ENCODE measurements around the gene RPS6KA4. TPM values are rescaled to one million over a fixed set of nuclear protein-coding genes. Genes with fewer than 3 reads are reported as not detected.
"Not testable (repeated sequence)": the region's sequence is repeated elsewhere in the genome, so short reads cannot be mapped to it uniquely, and the experiment has no call there.

RPS6KA4 gene
- total RNA-seq, 4 donors from 2014 or later = 23.7 to 34.3 (median 26.2) TPM

GRCh38 chr11:64409707-64410403, 50.9 kb downstream of the RPS6KA4 start:
- TF ChIP-seq, protein P1, sequence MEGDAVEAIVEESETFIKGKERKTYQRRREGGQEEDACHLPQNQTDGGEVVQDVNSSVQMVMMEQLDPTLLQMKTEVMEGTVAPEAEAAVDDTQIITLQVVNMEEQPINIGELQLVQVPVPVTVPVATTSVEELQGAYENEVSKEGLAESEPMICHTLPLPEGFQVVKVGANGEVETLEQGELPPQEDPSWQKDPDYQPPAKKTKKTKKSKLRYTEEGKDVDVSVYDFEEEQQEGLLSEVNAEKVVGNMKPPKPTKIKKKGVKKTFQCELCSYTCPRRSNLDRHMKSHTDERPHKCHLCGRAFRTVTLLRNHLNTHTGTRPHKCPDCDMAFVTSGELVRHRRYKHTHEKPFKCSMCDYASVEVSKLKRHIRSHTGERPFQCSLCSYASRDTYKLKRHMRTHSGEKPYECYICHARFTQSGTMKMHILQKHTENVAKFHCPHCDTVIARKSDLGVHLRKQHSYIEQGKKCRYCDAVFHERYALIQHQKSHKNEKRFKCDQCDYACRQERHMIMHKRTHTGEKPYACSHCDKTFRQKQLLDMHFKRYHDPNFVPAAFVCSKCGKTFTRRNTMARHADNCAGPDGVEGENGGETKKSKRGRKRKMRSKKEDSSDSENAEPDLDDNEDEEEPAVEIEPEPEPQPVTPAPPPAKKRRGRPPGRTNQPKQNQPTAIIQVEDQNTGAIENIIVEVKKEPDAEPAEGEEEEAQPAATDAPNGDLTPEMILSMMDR (IDR thresholded peaks at IDR 0.05) = no peak
- TF ChIP-seq POLR2A (IDR thresholded peaks at IDR 0.05) (no peak), EP300 (IDR thresholded peaks at IDR 0.05) (no peak)
- no peaks in the 10 kb centered on the region for H3K9me3 ChIP-seq
- H3K4me1 ChIP-seq = no peaks in the 10 kb centered on the region
- H3K4me3 ChIP-seq = no peak overlapping the region
- 26 to 27% methylated on average over 16 of the region's 16 CpGs for WGBS, 2 donors
- no peaks in the 10 kb centered on the region for H3K36me3 ChIP-seq
- no peaks in the 10 kb centered on the region for H3K27me3 ChIP-seq
- DNase-seq (ENCODE audit: low spot score in 2 of 2) = no peak
- no peak overlapping the region for H3K27ac ChIP-seq

DNA sequence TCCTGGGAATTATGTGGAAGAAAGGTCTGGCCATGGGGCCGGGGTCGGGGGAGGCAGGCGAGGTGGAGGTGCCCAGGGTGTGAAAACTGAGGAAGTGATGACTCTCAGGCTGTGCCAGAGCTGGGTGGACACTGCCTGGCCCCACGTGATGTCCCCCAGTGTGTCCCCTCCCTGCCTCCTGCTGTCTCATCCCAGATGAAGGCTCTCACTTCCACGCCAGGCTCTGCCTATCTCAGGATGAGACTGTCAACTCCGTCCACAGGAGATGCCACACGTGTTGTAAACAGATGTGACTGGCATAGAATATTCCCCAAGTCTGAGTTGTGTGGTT, 51.4 kb downstream of the RPS6KA4 start:
- no peaks in the 10 kb centered on the region for H3K36me3 ChIP-seq
- no peaks in the 10 kb centered on the region for H3K9me3 ChIP-seq
- 63 to 69% methylated on average over 7 of the region's 7 CpGs for WGBS, 2 donors
- no peak overlapping the region for H3K27ac ChIP-seq
- H3K4me3 ChIP-seq = no peak overlapping the region
- no peaks in the 10 kb centered on the region for H3K27me3 ChIP-seq
- no peak for DNase-seq (ENCODE audit: low spot score in 2 of 2)
- TF ChIP-seq EP300 (IDR thresholded peaks at IDR 0.05) (no peak), POLR2A (IDR thresholded peaks at IDR 0.05) (no peak)
- TF ChIP-seq, protein P1 (IDR thresholded peaks at IDR 0.05) = no peak
- no peaks in the 10 kb centered on the region for H3K4me1 ChIP-seq

GRCh38 chr11:64413417-64413816, 54.5 kb downstream of the RPS6KA4 start:
- Histone ChIP-seq H3K9me3 (peaks cover 0 to 1% (median 0%) of the 10 kb centered on the region in 4 donors), H3K4me1 (no peaks in the 10 kb centered on the region), H3K36me3 (no peaks in the 10 kb centered on the region), H3K27me3 (no peaks in the 10 kb centered on the region), H3K27ac (no peak overlapping the region), H3K4me3 (no peak overlapping the region)
- TF ChIP-seq, protein P1 (IDR thresholded peaks at IDR 0.05) = no peak
- TF ChIP-seq EP300 (IDR thresholded peaks at IDR 0.05) = no peak
- TF ChIP-seq POLR2A (IDR thresholded peaks at IDR 0.05) = no peak
- WGBS, 2 donors = 86 to 92% methylated on average over 3 of the region's 3 CpGs
- DNase-seq (ENCODE audit: low spot score in 2 of 2) = no peak

- H3K27me3 ChIP-seq = no peaks in the 10 kb centered on the region
- no peaks in the 10 kb centered on the region for H3K4me1 ChIP-seq
- no peak for TF ChIP-seq EP300 (IDR thresholded peaks at IDR 0.05)
- no peak for TF ChIP-seq POLR2A (IDR thresholded peaks at IDR 0.05)
- TF ChIP-seq, protein P1 (IDR thresholded peaks at IDR 0.05) = no peak
- no peak for DNase-seq (ENCODE audit: low spot score in 2 of 2)
- 29 to 30% methylated on average over 10 of the region's 10 CpGs for WGBS, 2 donors
- H3K4me3 ChIP-seq = no peak overlapping the region
- no peak overlapping the region for H3K27ac ChIP-seq
- no peaks in the 10 kb centered on the region for H3K36me3 ChIP-seq
- peaks cover 0 to 6% (median 0%) of the 10 kb centered on the region in 4 donors for H3K9me3 ChIP-seq
Observed at GRCh38 chr11:64415286-64415685, 56.3 kb downstream of the RPS6KA4 start.

GRCh38 chr11:64415996-64416728, 57.2 kb downstream of the RPS6KA4 start:
- H3K9me3 ChIP-seq = peaks cover 0 to 12% (median 0%) of the 10 kb centered on the region in 4 donors
- 75 to 83% methylated on average over 9 of the region's 9 CpGs for WGBS, 2 donors

GRCh38 chr11:64418233-64418632, 59.3 kb downstream of the RPS6KA4 start:
- peaks cover 0 to 30% (median 0%) of the 10 kb centered on the region in 4 donors for H3K9me3 ChIP-seq
- WGBS, 2 donors = 82 to 89% methylated on average over 7 of the region's 7 CpGs
- not testable (repeated sequence) for H3K4me1 ChIP-seq; DNase-seq (ENCODE audit: low spot score in 2 of 2); H3K27ac ChIP-seq; H3K4me3 ChIP-seq; H3K36me3 ChIP-seq; H3K27me3 ChIP-seq

More at GRCh38 chr11:64415996-64416728, 57.2 kb downstream of the RPS6KA4 start:
- H3K4me3 ChIP-seq = no peak overlapping the region
- H3K36me3 ChIP-seq = no peaks in the 10 kb centered on the region
- no peak overlapping the region for H3K27ac ChIP-seq
- H3K27me3 ChIP-seq = no peaks in the 10 kb centered on the region
- no peaks in the 10 kb centered on the region for H3K4me1 ChIP-seq
- DNase-seq (ENCODE audit: low spot score in 2 of 2) = no peak
- TF ChIP-seq POLR2A (IDR thresholded peaks at IDR 0.05) (no peak), EP300 (IDR thresholded peaks at IDR 0.05) (no peak)
- TF ChIP-seq, protein P1 (IDR thresholded peaks at IDR 0.05) = no peak

Measured in tibial nerve (tissue), 4 donors.